ENCODE data around the gene ZCCHC2.

DNA sequence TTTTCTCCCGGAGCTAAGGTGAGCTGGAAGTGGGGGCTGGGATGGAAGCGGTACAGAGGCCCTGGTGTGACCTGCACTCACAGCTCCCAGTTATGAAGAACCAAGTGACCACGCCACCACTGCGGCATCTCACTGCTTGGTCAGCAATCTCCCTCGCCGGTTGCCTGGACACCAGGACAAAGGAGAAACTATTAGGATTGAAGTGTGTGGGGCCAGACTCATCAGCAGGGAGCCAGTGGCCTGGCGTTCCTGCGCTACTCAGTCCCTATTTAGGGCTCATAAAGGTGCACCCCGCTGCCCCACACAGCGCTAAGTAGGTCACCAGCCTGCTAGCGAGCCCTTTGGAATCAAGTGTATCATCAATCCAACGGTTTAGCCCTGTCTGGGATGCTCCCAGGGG lies 82.9 kb downstream of the ZCCHC2 start:
- TF ChIP-seq EP300 (IDR thresholded peaks at IDR 0.05; ENCODE audit: borderline replicate concordance in 1 of 2, low read depth in 2 of 2, low read length in 2 of 2) (no peak), JUND (IDR thresholded peaks at IDR 0.05; ENCODE audit: low read length) (no peak), EZH2 (IDR thresholded peaks at IDR 0.05; ENCODE audit: low read depth, low read length, severe bottlenecking) (no peak), CTCF (IDR thresholded peaks at IDR 0.05; ENCODE audit: control extremely low read depth in 1 of 3, insufficient read depth in 1 of 3, low read depth in 1 of 3, low read length in 3 of 3) (no peak)
